Activated naive CD4-positive, alpha-beta T cell treated with anti-CD3 and anti-CD28 coated beads, Interleukin-2, amount 50 U/mL, for 72 hours (primary cell): Measurements from ENCODE around the gene OMA1. TPM values are rescaled to one million over a fixed set of nuclear protein-coding genes. Genes with fewer than 3 reads are reported as not detected.

Experiments
- ATAC-seq, 2 donors: fragments of 150-1000 bp; cut with Tn5 transposase; 2 replicates each; pipeline ENCODE4 v1.10.0; 2021; ENCODE audit warnings: mild to moderate bottlenecking in 2 of 2, moderate library complexity in 2 of 2
- DNase-seq, 2 donors: peaks; one replicate each; pipeline ENCODE4 v3.0.0; 2021 to 2022; ENCODE audit warnings: low spot score in 2 of 2
- H3K27ac Mint-ChIP-seq, 2 donors: one replicate each; pipeline ENCODE4 v1.8.0; 2022; ENCODE audit warnings: mild to moderate bottlenecking in 2 of 2, mixed read lengths in 2 of 2
- H3K36me3 Mint-ChIP-seq, 2 donors: one replicate each; pipeline ENCODE4 v1.8.0; 2022; ENCODE audit warnings: mixed read lengths in 2 of 2
- H3K9me3 Mint-ChIP-seq, 2 donors: one replicate each; pipeline ENCODE4 v1.8.0; 2022; ENCODE audit warnings: mixed read lengths in 2 of 2
- total RNA-seq, 2 donors: library from RNA; stranded (reverse); gene quantifications; one replicate each; pipeline ENCODE4 v1.2.3, GENCODE V29; 2022

OMA1 gene
- total RNA-seq, 2 donors from 2014 or later = 4.0 to 12.3 TPM

DNA sequence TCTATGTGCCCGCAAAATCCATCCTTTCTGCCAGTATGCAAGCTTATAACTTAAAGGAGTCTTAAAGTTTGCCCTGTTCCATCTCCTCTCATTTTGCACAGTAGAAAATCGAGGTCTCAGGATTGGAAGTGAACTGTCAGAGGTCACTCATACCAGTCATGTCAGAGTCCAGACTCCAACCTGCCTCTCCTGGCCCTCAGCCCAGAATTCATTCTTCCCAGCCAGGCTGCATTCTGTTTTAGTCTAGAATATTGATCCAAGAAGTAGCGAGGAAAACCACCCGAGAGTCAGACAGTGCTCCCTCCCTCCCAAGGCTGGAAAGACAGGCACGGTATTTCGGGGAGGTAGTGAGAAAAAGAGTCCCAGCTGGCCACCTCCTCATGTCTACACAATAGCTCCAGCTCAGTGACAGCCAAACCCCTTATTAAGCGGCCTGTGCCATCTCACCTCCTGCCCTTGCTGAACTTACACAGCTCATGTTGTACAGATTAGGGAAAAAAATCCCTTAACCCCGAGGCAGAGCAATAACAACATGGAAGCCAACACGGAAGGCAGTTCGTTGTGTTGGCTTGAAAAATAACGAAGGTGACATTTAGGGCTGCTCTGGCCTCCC lies 89.4 kb downstream of the OMA1 start:
- no peak for ATAC-seq
- no peak for DNase-seq
- no peaks in the 10 kb centered on the region for H3K9me3 Mint-ChIP-seq

GRCh38 chr1:58456470-58456869 lies 90.1 kb downstream of the OMA1 start:
- no peak overlapping the region for H3K27ac Mint-ChIP-seq
- no peak for ATAC-seq
- no peaks in the 10 kb centered on the region for H3K9me3 Mint-ChIP-seq
- H3K36me3 Mint-ChIP-seq = peaks cover 0 to 4% of the 10 kb centered on the region in 2 donors
- DNase-seq = no peak

More for the DNA sequence above, 89.4 kb downstream of the OMA1 start:
- Mint-ChIP-seq H3K36me3 (peaks cover 0 to 4% of the 10 kb centered on the region in 2 donors), H3K27ac (no peak overlapping the region)

DNA sequence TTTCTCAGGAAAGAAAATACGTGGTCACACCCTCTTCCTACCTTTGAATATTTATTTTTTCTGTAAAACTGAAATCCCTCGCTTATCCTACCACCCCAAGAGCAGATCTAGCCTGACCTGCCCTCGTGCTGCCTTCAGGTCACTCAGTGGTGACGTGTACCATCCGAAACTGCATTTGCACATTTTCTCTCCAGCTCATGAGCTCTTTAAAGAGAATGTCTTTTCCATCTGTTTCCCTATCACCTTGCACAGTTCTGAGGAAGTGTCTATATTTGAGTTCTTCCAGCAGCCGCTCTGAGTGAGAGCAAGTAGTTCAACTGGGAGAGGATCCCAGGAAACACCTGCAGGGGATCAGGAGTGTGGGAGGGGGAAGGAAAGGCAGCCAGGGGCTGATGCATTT lies 91.7 kb downstream of the OMA1 start:
- Mint-ChIP-seq H3K9me3 (no peaks in the 10 kb centered on the region), H3K36me3 (peaks cover 0 to 4% of the 10 kb centered on the region in 2 donors), H3K27ac (no peak overlapping the region)
- DNase-seq (no peak), ATAC-seq (no peak)

DNA sequence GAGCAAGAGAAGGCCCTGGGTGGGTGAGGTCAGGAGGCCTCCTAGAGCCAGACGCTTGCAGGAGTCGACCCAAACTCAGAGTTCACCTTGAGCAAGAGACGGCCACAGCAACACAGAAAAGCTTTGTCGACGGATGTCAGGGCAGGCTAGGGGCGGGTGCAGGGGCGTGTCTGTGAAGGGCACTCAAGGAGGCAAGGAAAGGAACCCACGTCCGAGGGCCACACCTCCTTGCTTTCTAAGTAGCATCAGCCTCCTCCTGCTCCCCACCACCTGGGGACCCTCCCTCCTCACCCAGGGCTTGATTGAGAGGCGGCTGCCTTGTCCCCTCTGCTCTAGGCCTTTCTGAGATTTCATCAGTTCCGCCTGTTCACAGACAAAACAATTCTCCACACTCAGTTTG lies 92.1 kb downstream of the OMA1 start:
- peaks cover 0 to 4% of the 10 kb centered on the region in 2 donors for H3K36me3 Mint-ChIP-seq
- no peak for ATAC-seq
- no peak overlapping the region for H3K27ac Mint-ChIP-seq

DNA sequence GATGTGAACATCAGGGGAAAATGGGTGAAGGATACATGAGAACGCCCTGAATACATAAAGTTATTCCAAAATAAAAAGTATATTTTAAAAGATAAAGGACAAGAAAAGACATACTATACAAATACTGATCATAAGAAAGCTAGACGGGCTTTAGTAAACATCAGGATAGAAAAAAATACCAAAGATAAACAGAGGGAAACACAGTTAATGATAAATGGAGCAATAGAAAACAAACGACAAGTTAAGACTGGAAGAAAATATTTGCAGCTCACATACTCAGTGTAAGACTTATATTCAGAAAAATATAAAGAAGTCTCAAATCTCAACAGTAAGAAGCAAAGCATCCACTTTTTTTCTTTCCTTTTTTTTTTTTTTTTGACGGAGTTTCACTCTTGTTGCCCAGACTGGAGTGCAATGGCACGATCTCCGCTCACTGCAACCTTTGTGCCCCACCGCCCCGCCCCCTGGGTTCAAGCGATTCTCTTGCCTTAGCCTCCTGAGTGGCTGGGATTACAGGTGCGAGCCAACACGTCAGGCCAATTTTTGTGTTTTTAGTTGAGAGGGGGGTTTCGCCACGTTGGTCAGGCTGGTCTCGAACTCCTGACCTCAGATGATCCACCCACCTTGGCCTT lies 94.8 kb downstream of the OMA1 start:
- ATAC-seq (no peak), DNase-seq (no peak)
- H3K9me3 Mint-ChIP-seq = no peaks in the 10 kb centered on the region
- no peak overlapping the region for H3K27ac Mint-ChIP-seq
- H3K36me3 Mint-ChIP-seq = no peaks in the 10 kb centered on the region

More for the DNA sequence above, 92.1 kb downstream of the OMA1 start:
- H3K9me3 Mint-ChIP-seq = no peaks in the 10 kb centered on the region
- DNase-seq = no peak

DNA sequence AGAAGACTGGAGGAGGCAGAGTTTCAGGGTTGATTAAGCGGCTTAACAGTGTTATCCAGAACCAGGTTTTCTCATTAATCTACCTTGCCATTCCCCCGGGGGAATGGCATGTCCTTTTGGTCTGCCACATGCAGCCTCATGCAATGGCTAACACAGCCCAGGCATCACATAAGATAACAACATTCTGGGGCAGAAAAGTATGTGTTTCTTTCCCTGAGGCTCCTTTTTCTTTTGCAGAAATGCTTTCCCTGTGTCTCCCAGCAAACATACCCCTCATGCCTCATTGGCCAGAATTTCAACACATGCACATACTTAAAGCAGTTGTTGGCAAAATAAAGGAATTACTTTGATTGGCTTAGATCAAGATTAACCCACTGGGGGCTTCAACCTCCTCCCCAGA lies 98.6 kb downstream of the OMA1 start:
- Mint-ChIP-seq H3K36me3 (no peaks in the 10 kb centered on the region), H3K27ac (no peak overlapping the region), H3K9me3 (no peaks in the 10 kb centered on the region)
- DNase-seq (no peak), ATAC-seq (no peak)

DNA sequence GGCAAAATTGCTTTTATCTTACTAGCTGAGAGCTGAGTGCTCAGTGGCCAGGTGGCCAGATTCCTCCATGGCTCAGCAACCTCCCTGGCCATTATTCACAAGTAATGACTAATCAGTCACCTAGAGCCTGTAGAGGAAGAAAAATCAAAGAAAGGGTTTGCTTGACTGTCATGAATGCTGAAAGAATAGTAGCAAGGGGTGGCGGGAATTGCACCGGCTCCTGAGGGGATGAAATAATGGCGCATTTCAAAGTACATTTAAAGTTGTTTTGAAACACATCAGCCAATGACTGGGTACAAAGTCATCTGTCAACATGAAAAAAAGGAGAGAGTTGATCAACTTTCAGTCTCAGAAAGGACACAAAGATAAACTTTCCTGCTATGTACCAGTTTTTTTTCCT lies 99.5 kb downstream of the OMA1 start:
- H3K36me3 Mint-ChIP-seq = no peaks in the 10 kb centered on the region
- H3K9me3 Mint-ChIP-seq = no peaks in the 10 kb centered on the region
- H3K27ac Mint-ChIP-seq = no peak overlapping the region
- ATAC-seq = no peak
- no peak for DNase-seq

DNA sequence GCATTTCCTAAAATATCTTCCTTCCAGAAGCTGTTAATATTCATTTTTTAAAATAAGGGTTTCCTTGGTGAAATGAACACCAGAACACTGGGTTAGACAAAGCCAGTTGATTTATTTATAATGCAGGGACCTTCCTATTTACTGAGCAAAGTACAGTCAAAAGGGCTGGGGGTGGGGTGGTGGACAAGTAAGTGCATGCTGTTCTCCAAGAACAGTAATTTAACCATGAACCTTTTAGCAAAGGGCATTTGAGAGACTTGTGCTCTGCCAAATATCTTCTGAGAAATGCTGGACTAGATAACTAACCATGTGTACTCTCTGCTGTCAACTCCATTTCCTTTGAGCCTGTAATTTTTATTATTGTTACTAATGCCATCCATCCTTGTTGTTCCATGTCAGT lies 100.2 kb downstream of the OMA1 start:
- Mint-ChIP-seq H3K9me3 (no peaks in the 10 kb centered on the region), H3K36me3 (no peaks in the 10 kb centered on the region), H3K27ac (no peak overlapping the region)
- DNase-seq (no peak), ATAC-seq (no peak)

GRCh38 chr1:58443986-58444868 lies 102.3 kb downstream of the OMA1 start:
- ATAC-seq = no peak
- H3K9me3 Mint-ChIP-seq = no peaks in the 10 kb centered on the region
- no peaks in the 10 kb centered on the region for H3K36me3 Mint-ChIP-seq
- H3K27ac Mint-ChIP-seq = no peak overlapping the region
- DNase-seq = no peak

DNA sequence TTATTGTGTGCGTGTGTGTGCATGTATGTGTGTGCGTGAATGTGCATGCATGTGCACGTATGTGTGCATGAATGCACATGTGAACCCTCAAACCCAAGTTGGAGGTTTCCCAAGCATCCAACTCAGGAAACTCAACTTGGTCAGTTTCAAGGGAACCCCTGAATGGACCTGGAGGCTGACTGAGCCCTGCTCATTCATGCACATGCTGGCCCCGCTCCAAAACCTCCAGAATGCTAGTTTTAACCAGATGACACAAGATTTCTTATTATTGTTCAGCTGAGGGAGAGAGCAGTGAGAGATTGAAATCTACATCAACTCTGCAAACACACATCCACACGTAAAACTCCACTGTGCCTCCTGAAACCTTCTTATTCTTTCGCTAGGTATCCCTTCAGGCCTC lies 104.4 kb downstream of the OMA1 start:
- no peak overlapping the region for H3K27ac Mint-ChIP-seq
- H3K36me3 Mint-ChIP-seq = no peaks in the 10 kb centered on the region
- H3K9me3 Mint-ChIP-seq = no peaks in the 10 kb centered on the region
- DNase-seq = no peak
- no peak for ATAC-seq

GRCh38 chr1:58441699-58442098 lies 104.8 kb downstream of the OMA1 start:
- no peak for ATAC-seq
- no peak for DNase-seq
- no peaks in the 10 kb centered on the region for H3K36me3 Mint-ChIP-seq
- no peaks in the 10 kb centered on the region for H3K9me3 Mint-ChIP-seq
- H3K27ac Mint-ChIP-seq = peak overlapping the region in 1 of 2 donors; percentile 46

GRCh38 chr1:58440696-58441095 lies 105.8 kb downstream of the OMA1 start:
- H3K36me3 Mint-ChIP-seq = no peaks in the 10 kb centered on the region
- no peak for ATAC-seq
- no peak overlapping the region for H3K27ac Mint-ChIP-seq
- no peaks in the 10 kb centered on the region for H3K9me3 Mint-ChIP-seq
- DNase-seq = no peak

GRCh38 chr1:58439946-58440345 lies 106.6 kb downstream of the OMA1 start:
- ATAC-seq (no peak), DNase-seq (no peak)
- Mint-ChIP-seq H3K27ac (no peak overlapping the region), H3K9me3 (no peaks in the 10 kb centered on the region), H3K36me3 (no peaks in the 10 kb centered on the region)

DNA sequence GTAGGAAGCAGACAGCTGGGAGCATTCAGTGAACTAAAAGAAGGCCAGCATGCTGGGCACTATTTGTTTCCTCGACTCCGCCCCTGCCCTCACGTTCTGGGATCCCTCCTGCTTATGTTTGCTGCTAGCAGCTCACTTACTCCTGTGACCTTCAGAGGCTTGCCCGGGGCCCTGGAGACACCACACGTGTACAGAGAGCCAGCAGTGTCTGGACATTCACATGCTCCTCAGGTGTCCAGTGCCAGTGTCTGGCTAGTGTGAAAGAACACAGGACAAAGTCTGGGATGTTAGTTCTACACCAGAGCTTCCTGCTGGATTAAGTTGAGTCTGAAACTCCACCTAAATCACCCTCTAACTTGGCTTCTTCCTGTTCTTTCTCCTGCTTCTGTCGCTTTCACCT lies 108.1 kb downstream of the OMA1 start:
- ATAC-seq (no peak), DNase-seq (no peak)
- Mint-ChIP-seq H3K9me3 (no peaks in the 10 kb centered on the region), H3K27ac (no peak overlapping the region), H3K36me3 (no peaks in the 10 kb centered on the region)

GRCh38 chr1:58437623-58438022 lies 108.9 kb downstream of the OMA1 start:
- no peaks in the 10 kb centered on the region for H3K9me3 Mint-ChIP-seq
- no peaks in the 10 kb centered on the region for H3K36me3 Mint-ChIP-seq
- H3K27ac Mint-ChIP-seq = no peak overlapping the region
- DNase-seq (no peak), ATAC-seq (no peak)

- Mint-ChIP-seq H3K9me3 (no peaks in the 10 kb centered on the region), H3K27ac (no peak overlapping the region), H3K36me3 (no peaks in the 10 kb centered on the region)
- ATAC-seq = no peak
- no peak for DNase-seq
Measured at GRCh38 chr1:58436615-58437297, 109.8 kb downstream of the OMA1 start.

DNA sequence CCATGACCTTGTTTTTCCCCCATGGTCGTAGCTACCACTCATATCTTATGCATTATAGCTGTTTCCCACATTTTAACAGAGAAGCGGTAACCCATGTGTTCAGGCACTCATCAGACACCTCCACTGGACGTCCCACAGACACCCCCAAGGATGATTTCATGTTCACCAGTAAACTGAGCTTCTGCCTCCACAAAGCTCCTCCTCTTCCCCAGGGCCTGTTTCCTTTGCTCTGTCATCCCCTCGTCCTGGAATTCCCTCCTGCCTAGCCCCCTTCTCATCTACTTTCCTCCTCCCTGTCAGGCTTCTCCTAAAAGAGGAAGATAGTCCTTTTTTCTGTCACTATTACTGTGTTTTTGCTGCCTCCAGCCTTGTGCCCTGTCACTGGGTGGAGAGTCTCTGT lies 111.2 kb downstream of the OMA1 start:
- Mint-ChIP-seq H3K9me3 (no peaks in the 10 kb centered on the region), H3K27ac (no peak overlapping the region), H3K36me3 (no peaks in the 10 kb centered on the region)
- ATAC-seq (no peak), DNase-seq (no peak)
